Lower lobe of right lung (tissue), 2 donors: ENCODE results near the gene RAB40C. TPM values are rescaled to one million over a fixed set of nuclear protein-coding genes. Genes with fewer than 3 reads are reported as not detected.
A peak's percentile ranks its signal among the peaks of the same experiment; 100 is the strongest.

Source experiments
- ATAC-seq, 2 donors: fragments of 200-7000 bp; cut with Tn5 transposase; one replicate each; pipeline ENCODE4 v1.9.1; 2020 to 2022; ENCODE audit warnings: mild to moderate bottlenecking in 2 of 2, moderate library complexity in 2 of 2
- DNase-seq: peaks from one replicate; pipeline ENCODE4 v3.0.0-alpha.2; 2020
- H3K27ac ChIP-seq: fragments of 200-600 bp; one replicate; pipeline ENCODE4 v1.8.0; 2022
- H3K27me3 ChIP-seq: fragments of 200-600 bp; one replicate; pipeline ENCODE4 v1.8.0; 2022; ENCODE audit warnings: low read depth
- H3K36me3 ChIP-seq: fragments of 200-600 bp; one replicate; pipeline ENCODE4 v1.8.0; 2022; ENCODE audit warnings: mild to moderate bottlenecking
- H3K4me1 ChIP-seq: fragments of 200-600 bp; one replicate; pipeline ENCODE4 v1.8.0; 2022
- H3K4me3 ChIP-seq: fragments of 200-600 bp; one replicate; pipeline ENCODE4 v1.8.0; 2022; ENCODE audit warnings: mild to moderate bottlenecking
- H3K9me3 ChIP-seq: fragments of 200-600 bp; one replicate; pipeline ENCODE4 v1.8.0; 2022
- CTCF ChIP-seq: fragments of 200-600 bp; IDR thresholded peaks from one replicate; pipeline ENCODE4 v1.8.0; 2022; ENCODE audit warnings: antibody characterized with exemption, mild to moderate bottlenecking
- intact Hi-C: fragments of 100-400 bp; cut with DNase I; formaldehyde crosslinking; loops from one replicate; pipeline ENCODE4 v1.11.0; 2022
- long read RNA-seq: library from polyadenylated mRNA; unstranded; transcript quantifications from one replicate; pipeline ENCODE4 v2.0.0, GENCODE V29; 2021
- total RNA-seq: library from RNA; stranded (reverse); fragmentation: NEBNext Ultra II Directional; extraction: Animal tissue kit (Norgen Biotek cat#: 25700); gene quantifications from one replicate; pipeline ENCODE4 v1.2.1, GENCODE V29; 2021
- donor health status: DM: no; HTN: yes; CAD: no; lungs with severe emphysema.

Gene RAB40C
- total RNA-seq, result 40.1 TPM
- long read RNA-seq, transcript RAB40C-201 (6 exons, 2,699 nt), result major isoform, 65 of 163 reads
- long read RNA-seq, transcript RAB40C-206 (2 exons, 2,439 nt), result minor isoform, 6 of 163 reads
- long read RNA-seq, transcript RAB40C-204 (7 exons, 2,569 nt), result minor isoform, 19 of 163 reads
- long read RNA-seq, partial matches to known transcripts, result 22 of 163 reads
- long read RNA-seq, other reads (novel, unspliced or antisense), result 47 of 163 reads

DNA sequence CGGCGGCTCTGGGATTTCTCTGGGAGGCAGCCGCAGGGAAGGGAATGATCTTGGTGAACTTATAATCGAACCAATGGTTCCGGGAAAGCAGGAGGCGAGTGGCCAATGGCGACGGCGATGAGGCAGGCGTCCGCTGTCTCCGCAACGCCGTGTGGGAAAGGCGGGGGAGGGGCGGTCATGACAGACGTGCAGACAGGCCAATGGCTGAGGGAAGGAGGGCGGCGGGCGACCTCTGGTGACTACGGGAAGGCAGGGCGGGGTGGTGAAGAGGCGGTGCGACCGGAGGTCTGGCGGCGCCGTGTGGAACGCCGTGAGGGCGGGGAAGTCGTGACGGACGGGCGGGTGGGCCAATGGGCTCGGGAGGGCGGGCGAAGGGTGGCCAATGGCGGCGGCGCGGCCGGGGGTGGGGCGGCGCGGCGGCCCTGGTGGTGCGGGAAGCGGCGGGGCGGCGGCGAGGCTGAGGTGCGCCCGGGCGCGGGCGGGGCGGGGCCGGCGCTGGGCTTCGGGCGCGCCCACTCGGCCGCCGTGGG lies at the start of gene RAB40C:
TSS of gene RAB40C (plus strand) at position 409 of the 530 bp plus-strand sequence. CDS start 226 bp downstream, outside the sequence.
- H3K36me3 ChIP-seq, result no peaks in the 10 kb centered on the region
- peak within 1 kb of the TSS; percentile 92 for H3K4me3 ChIP-seq
- H3K9me3 ChIP-seq, result no peaks in the 10 kb centered on the region
- H3K27me3 ChIP-seq, result no peaks in the 10 kb centered on the region
- peak; percentile 91 to 94 for ATAC-seq
- H3K4me1 ChIP-seq, result peaks cover 66% of the 10 kb centered on the region
- peak; percentile 26 for TF ChIP-seq CTCF
- intact Hi-C loops, result no loop called here
- peak; percentile 100 for DNase-seq
- peak within 1 kb of the TSS; percentile 98 for H3K27ac ChIP-seq

GRCh38 chr16:540645-541340 lies 49.1 kb upstream of the RAB40C start:
- Histone ChIP-seq H3K4me3 (no peak overlapping the region), H3K4me1 (no peaks in the 10 kb centered on the region), H3K27me3 (no peaks in the 10 kb centered on the region), H3K9me3 (no peaks in the 10 kb centered on the region), H3K27ac (no peak overlapping the region), H3K36me3 (peaks cover 21% of the 10 kb centered on the region)
- TF ChIP-seq CTCF, result no peak
- DNase-seq (no peak), ATAC-seq (no peak)
- intact Hi-C loops, result no loop called here

DNA sequence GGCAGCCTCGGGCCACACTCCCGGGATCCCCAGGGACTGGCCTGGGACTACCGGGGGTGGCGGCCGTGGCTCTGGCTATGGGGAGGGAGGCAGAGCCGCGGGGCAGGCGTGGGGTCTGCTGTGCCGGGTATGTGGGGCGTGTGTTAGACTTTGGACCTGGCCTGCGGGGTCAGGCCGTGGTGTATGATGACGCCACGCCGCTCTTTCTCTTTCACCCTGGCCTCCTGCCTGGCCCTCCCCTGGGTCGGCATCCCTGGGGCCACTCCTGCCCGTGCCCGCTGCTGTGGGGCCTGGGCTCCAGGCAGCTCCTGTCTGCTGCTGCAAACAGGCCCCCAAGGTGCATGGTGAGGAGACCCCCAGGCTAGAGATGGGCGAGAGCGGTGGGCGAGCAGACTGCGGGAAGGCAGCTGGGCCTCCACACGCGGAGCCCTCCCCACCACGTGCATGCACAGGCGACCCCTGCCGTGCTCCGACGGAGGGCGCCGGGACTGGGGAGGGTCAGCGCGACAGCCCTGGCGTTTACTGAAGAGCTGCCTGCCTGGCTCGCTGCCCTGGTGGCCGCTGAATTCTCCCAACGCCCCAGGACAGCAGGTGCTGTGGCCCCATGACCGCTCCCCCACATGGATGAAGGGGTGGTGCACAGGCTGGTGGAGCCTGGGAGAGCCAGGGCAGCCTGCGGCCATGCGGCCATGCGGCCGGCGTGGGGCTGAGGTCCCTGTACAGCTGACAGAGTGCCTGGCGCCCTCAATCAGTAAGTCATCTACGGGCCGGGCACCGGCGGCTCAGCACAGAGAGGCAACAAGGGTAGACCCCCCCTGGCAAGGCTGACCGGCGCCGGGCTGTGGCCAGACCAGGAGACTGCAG lies 46.3 kb upstream of the RAB40C start:
- Histone ChIP-seq H3K9me3 (no peaks in the 10 kb centered on the region), H3K4me3 (no peak overlapping the region), H3K36me3 (peaks cover 20% of the 10 kb centered on the region), H3K27me3 (no peaks in the 10 kb centered on the region), H3K27ac (no peak overlapping the region), H3K4me1 (no peaks in the 10 kb centered on the region)
- ATAC-seq (no peak), DNase-seq (no peak)
- intact Hi-C loops, result no loop called here
- no peak for TF ChIP-seq CTCF

DNA sequence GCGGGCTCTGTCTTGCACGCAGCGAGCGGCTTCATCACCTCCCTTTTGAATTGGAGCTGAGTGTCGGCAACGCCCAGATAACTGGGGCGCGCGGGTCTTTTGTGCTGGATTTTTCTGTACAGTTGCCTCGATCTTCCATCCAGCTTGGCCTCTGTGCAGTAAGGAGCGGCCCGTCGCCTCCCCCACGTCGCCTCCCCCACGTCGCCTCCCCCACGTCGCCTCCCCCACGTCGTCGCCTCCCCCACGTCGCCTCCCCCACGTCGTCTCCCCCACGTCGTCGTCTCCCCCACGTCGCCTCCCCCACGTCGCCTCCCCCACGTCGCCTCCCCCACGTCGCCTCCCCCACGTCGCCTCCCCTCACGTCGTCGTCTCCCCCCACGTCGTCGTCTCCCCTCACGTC lies 45.3 kb upstream of the RAB40C start:
- Histone ChIP-seq H3K27me3 (no peaks in the 10 kb centered on the region), H3K4me1 (no peaks in the 10 kb centered on the region), H3K27ac (no peak overlapping the region), H3K36me3 (peaks cover 21% of the 10 kb centered on the region), H3K4me3 (no peak overlapping the region), H3K9me3 (no peaks in the 10 kb centered on the region)
- no peak for TF ChIP-seq CTCF
- ATAC-seq (no peak), DNase-seq (no peak)
- intact Hi-C loops, result no loop called here
